Neural cell (in vitro differentiated cells): Measurements from ENCODE around the gene NR2C2AP. TPM values are rescaled to one million over a fixed set of nuclear protein-coding genes. Genes with fewer than 3 reads are reported as not detected.

Experiments
- H2AFZ ChIP-seq: fragments of 200-600, 300-800 bp; sonication (generic), shearing (Covaris generic); 2 replicates; pipeline ENCODE4 v1.6.0; 2014; ENCODE audit warnings: low read depth, mild to moderate bottlenecking, antibody characterized with exemption, low read length, moderate library complexity
- H3F3A ChIP-seq: fragments of 200-600 bp; shearing (Covaris generic); 2 replicates; pipeline ENCODE4 v1.6.1; 2016; ENCODE audit warnings: mild to moderate bottlenecking, moderate library complexity, mixed read lengths, antibody characterized with exemption, low read length; ENCODE audit not compliant: insufficient read depth, poor library complexity, severe bottlenecking
- H3K27ac ChIP-seq: fragments of 200-600, 300-800 bp; sonication (generic), shearing (Covaris generic); 2 replicates; pipeline ENCODE4 v1.5.1; 2014; ENCODE audit warnings: mild to moderate bottlenecking, low read length, moderate library complexity
- H3K27me3 ChIP-seq: fragments of 300-800, 200-600 bp; sonication (generic), shearing (Covaris generic); 2 replicates; pipeline ENCODE4 v1.6.0; 2014; ENCODE audit warnings: mild to moderate bottlenecking, low read depth, low read length, moderate library complexity; ENCODE audit not compliant: insufficient read depth
- H3K36me3 ChIP-seq: fragments of 300-800, 200-600 bp; sonication (generic), shearing (Covaris generic); 2 replicates; pipeline ENCODE4 v1.5.1; 2014; ENCODE audit warnings: mild to moderate bottlenecking, antibody characterized with exemption, low read length, moderate library complexity; ENCODE audit not compliant: insufficient read depth
- H3K4me2 ChIP-seq: fragments of 300-800, 200-600 bp; sonication (generic), shearing (Covaris generic); 2 replicates; pipeline ENCODE4 v1.6.0; 2014; ENCODE audit warnings: mild to moderate bottlenecking, low read length
- H3K4me3 ChIP-seq: fragments of 300-800, 200-600 bp; sonication (generic), shearing (Covaris generic); 2 replicates; pipeline ENCODE4 v1.5.1; 2014; ENCODE audit warnings: mild to moderate bottlenecking, low read length, moderate library complexity
- H3K79me2 ChIP-seq: fragments of 200-600 bp; shearing (Covaris generic); replicated peaks from 2 replicates; pipeline ENCODE4 v1.6.0; 2014; ENCODE audit warnings: mild to moderate bottlenecking, low read length, moderate library complexity; ENCODE audit not compliant: insufficient read depth
- H3K9ac ChIP-seq: fragments of 300-800, 200-600 bp; sonication (generic), shearing (Covaris generic); 2 replicates; pipeline ENCODE4 v1.6.1; 2016; ENCODE audit warnings: mild to moderate bottlenecking, low read length, mixed read lengths
- H3K9me2 ChIP-seq: fragments of 200-600 bp; shearing (Covaris generic); 2 replicates; pipeline ENCODE4 v1.6.1; 2016; ENCODE audit warnings: mild to moderate bottlenecking, low read length, mixed read lengths; ENCODE audit not compliant: insufficient read depth
- H3K9me3 ChIP-seq: fragments of 200-600, 300-800 bp; sonication (generic), shearing (Covaris generic); 2 replicates; pipeline ENCODE4 v1.6.1; 2016; ENCODE audit warnings: mild to moderate bottlenecking, mixed run types, low read length, moderate library complexity, mixed read lengths
- H4K20me1 ChIP-seq: fragments of 200-600 bp; shearing (Covaris generic); 2 replicates; pipeline ENCODE4 v1.6.1; 2016; ENCODE audit warnings: mild to moderate bottlenecking, mixed run types; ENCODE audit not compliant: insufficient read depth
- EP300 ChIP-seq: fragments of 450-650 bp; conservative IDR thresholded peaks from 2 replicates; pipeline ENCODE4 v1.6.1; 2014; ENCODE audit warnings: antibody characterized with exemption, mild to moderate bottlenecking, moderate library complexity; ENCODE audit not compliant: poor library complexity, severe bottlenecking
- EZH2 ChIP-seq: fragments of 200-600, 300-800 bp; shearing (Covaris generic), sonication (generic); IDR thresholded peaks from 2 replicates; pipeline ENCODE4 v1.6.1; 2014; ENCODE audit warnings: antibody characterized with exemption, low read length, borderline replicate concordance, mild to moderate bottlenecking; ENCODE audit not compliant: insufficient read depth, poor library complexity, severe bottlenecking
- MXI1 ChIP-seq: fragments of 450-650 bp; conservative IDR thresholded peaks from 2 replicates; pipeline ENCODE4 v1.6.1; 2014; ENCODE audit warnings: antibody characterized with exemption, mild to moderate bottlenecking; ENCODE audit not compliant: poor library complexity, severe bottlenecking
- POLR2AphosphoS5 ChIP-seq: IDR thresholded peaks from 2 replicates; pipeline ENCODE4 v1.6.1; 2012
- RAD21 ChIP-seq: fragments of 450-650 bp; conservative IDR thresholded peaks from 2 replicates; pipeline ENCODE4 v1.6.1; 2014; ENCODE audit warnings: antibody characterized with exemption, mild to moderate bottlenecking, moderate library complexity
- SMC3 ChIP-seq: fragments of 450-650 bp; conservative IDR thresholded peaks from 2 replicates; pipeline ENCODE4 v1.6.1; 2014; ENCODE audit warnings: antibody characterized with exemption, mild to moderate bottlenecking, moderate library complexity; ENCODE audit not compliant: poor library complexity
- TAF1 ChIP-seq: IDR thresholded peaks from 2 replicates; pipeline ENCODE4 v1.6.1; 2012; ENCODE audit warnings: low read depth
- polyA plus RNA-seq: library from polyadenylated mRNA; depleted of rRNA; stranded (reverse); fragments of >200 nt; gene quantifications from 2 replicates; pipeline ENCODE4 v1.2.3, GENCODE V29; 2014
- TF ChIP-seq, protein P1 (sequence below): IDR thresholded peaks from 2 replicates; pipeline ENCODE4 v1.6.1; 2012; ENCODE audit warnings: borderline replicate concordance
- TF ChIP-seq, protein P2 (sequence below): fragments of 450-650 bp; IDR thresholded peaks from 2 replicates; pipeline ENCODE4 v1.5.1; 2014; ENCODE audit warnings: antibody characterized with exemption, mild to moderate bottlenecking, moderate library complexity; ENCODE audit not compliant: poor library complexity, severe bottlenecking

The NR2C2AP gene
- polyA plus RNA-seq, 1 donor from 2014 or later, result 15.1 TPM

DNA sequence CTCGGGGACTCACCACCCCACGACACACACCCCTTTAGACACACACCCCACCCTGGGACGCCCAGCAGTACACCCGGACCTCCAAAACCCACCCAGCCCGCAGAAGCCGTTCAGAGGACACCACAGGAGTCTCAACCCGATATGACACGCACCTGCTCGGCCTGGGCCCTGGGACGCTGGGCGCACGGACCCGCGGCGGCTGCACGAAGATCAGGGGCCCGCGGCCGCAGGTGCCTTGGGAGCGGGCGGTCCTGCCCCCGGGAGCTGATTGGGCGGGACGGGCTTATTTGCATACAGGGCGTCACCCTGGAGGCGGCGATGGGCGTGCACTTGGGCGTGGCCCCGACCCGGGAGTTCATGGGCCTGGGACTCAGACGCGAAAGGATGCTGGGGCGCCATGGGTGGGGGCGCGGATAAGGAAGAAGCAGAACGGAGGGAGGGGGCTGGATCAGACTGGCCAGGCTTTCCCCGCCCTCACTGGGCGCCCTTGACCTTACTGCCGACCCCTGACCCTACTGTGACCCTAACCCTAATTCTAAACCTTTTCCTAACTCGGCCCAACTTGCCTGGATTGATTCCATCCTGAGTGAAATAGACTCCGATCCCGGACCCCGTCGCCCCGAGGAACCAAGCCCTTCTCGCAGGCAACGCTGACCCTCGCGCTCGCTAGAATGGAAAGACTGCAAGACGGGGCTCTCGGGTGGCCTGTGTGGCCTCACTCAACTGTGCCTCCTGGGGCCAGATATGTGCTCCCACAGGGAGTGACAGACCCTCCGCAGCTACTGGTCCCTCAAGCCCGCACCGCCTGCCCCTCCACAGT lies 33.0 kb downstream of the NR2C2AP start, which contains the start of gene MEF2B:
TSS of gene MEF2B (minus strand) at position 211 of the 820 bp plus-strand sequence. CDS start 19,528 bp downstream, outside the sequence.
- H3K27me3 ChIP-seq, result peaks cover 14% of the 10 kb centered on the region
- no peaks in the 10 kb centered on the region for H3K79me2 ChIP-seq
- H3K4me3 ChIP-seq, result peak within 1 kb of the TSS; percentile 61
- H2AFZ ChIP-seq, result no peak within 1 kb of the TSS
- H3K9ac ChIP-seq, result no peak within 1 kb of the TSS
- no peaks in the 10 kb centered on the region for H4K20me1 ChIP-seq
- TF ChIP-seq EZH2 (no peak), POLR2AphosphoS5 (no peak), TAF1 (no peak), SMC3 (no peak), EP300 (no peak), RAD21 (no peak), MXI1 (no peak)
- TF ChIP-seq, protein P1, sequence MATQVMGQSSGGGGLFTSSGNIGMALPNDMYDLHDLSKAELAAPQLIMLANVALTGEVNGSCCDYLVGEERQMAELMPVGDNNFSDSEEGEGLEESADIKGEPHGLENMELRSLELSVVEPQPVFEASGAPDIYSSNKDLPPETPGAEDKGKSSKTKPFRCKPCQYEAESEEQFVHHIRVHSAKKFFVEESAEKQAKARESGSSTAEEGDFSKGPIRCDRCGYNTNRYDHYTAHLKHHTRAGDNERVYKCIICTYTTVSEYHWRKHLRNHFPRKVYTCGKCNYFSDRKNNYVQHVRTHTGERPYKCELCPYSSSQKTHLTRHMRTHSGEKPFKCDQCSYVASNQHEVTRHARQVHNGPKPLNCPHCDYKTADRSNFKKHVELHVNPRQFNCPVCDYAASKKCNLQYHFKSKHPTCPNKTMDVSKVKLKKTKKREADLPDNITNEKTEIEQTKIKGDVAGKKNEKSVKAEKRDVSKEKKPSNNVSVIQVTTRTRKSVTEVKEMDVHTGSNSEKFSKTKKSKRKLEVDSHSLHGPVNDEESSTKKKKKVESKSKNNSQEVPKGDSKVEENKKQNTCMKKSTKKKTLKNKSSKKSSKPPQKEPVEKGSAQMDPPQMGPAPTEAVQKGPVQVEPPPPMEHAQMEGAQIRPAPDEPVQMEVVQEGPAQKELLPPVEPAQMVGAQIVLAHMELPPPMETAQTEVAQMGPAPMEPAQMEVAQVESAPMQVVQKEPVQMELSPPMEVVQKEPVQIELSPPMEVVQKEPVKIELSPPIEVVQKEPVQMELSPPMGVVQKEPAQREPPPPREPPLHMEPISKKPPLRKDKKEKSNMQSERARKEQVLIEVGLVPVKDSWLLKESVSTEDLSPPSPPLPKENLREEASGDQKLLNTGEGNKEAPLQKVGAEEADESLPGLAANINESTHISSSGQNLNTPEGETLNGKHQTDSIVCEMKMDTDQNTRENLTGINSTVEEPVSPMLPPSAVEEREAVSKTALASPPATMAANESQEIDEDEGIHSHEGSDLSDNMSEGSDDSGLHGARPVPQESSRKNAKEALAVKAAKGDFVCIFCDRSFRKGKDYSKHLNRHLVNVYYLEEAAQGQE, result no peak
- TF ChIP-seq, protein P2, sequence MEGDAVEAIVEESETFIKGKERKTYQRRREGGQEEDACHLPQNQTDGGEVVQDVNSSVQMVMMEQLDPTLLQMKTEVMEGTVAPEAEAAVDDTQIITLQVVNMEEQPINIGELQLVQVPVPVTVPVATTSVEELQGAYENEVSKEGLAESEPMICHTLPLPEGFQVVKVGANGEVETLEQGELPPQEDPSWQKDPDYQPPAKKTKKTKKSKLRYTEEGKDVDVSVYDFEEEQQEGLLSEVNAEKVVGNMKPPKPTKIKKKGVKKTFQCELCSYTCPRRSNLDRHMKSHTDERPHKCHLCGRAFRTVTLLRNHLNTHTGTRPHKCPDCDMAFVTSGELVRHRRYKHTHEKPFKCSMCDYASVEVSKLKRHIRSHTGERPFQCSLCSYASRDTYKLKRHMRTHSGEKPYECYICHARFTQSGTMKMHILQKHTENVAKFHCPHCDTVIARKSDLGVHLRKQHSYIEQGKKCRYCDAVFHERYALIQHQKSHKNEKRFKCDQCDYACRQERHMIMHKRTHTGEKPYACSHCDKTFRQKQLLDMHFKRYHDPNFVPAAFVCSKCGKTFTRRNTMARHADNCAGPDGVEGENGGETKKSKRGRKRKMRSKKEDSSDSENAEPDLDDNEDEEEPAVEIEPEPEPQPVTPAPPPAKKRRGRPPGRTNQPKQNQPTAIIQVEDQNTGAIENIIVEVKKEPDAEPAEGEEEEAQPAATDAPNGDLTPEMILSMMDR, result no peak
- H3K36me3 ChIP-seq, result no peaks in the 10 kb centered on the region
- H3K27ac ChIP-seq, result no peak within 1 kb of the TSS
- no peak within 1 kb of the TSS for H3K4me2 ChIP-seq
- no peaks in the 10 kb centered on the region for H3K9me3 ChIP-seq
- no peaks in the 10 kb centered on the region for H3K9me2 ChIP-seq
- no peaks in the 10 kb centered on the region for H3F3A ChIP-seq

DNA sequence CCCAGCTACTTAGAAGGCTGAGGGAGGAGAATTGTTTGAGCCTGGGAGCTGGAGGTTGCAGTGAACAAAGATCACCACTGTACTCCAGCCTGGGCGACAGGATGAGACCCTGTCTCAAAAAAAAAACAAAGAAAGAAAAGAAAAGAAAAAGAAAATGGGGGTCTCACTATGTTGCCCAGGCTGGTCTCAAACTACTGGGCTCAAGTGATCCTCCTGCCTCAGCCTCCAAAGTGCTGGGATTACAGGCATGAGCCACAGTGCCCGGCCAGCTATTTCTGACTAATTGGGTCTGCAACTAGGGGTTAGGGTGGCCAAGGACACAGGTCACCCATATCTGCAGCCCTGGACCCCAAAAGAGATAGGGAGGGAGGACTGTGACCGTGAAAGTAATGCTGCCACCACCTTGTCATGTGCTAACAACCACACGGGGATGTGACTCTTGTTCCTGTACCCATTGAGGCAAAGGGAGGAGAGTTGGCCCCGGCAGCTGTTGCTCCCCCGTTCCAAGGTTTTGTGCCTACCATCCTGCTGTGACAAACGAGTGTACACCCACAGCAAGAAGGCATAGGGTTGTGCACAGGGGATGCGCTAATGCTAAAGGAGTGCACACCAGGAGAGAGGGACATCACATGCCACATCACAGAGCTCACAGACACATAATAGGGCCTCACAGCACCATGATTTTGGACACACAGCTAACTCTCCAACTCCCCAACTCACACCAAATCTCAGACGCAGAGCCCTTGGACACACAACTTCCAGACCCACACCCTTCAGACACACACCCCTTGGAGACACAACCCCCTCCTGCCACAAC lies 33.8 kb downstream of the NR2C2AP start:
- H3K9me2 ChIP-seq, result no peaks in the 10 kb centered on the region
- H3K4me3 ChIP-seq, result peak overlapping the region; percentile 61
- H3K4me2 ChIP-seq, result no peak overlapping the region

More for the DNA sequence above, 33.8 kb downstream of the NR2C2AP start:
- TF ChIP-seq EZH2, result no peak
- TF ChIP-seq SMC3, result no peak
- TF ChIP-seq, protein P2, result no peak
- TF ChIP-seq MXI1, result no peak
- TF ChIP-seq, protein P1, result no peak
- no peak for TF ChIP-seq EP300
- TF ChIP-seq POLR2AphosphoS5, result no peak
- no peak for TF ChIP-seq TAF1
- TF ChIP-seq RAD21, result no peak
- Histone ChIP-seq H3F3A (no peaks in the 10 kb centered on the region), H3K27ac (no peak overlapping the region), H2AFZ (no peak overlapping the region), H3K36me3 (no peaks in the 10 kb centered on the region), H3K9ac (no peak overlapping the region), H3K27me3 (peaks cover 14% of the 10 kb centered on the region), H3K79me2 (no peaks in the 10 kb centered on the region), H3K9me3 (no peaks in the 10 kb centered on the region), H4K20me1 (no peaks in the 10 kb centered on the region)
